Measurements from ENCODE around the gene PITPNM3.

Gene PITPNM3

GRCh38 chr17:6524520-6524919 is 31.8 kb downstream of the PITPNM3 start:
- peaks cover 15% of the 10 kb centered on the region for H3K4me1 ChIP-seq (ENCODE audit: control insufficient read depth, insufficient read depth, low read length)
- no peaks in the 10 kb centered on the region for H3K36me3 ChIP-seq (ENCODE audit: control insufficient read depth, insufficient read depth, low read length)
- no peaks in the 10 kb centered on the region for H3K27me3 ChIP-seq (ENCODE audit: control insufficient read depth, insufficient read depth, low read length)
- no peak overlapping the region for H3K27ac ChIP-seq (ENCODE audit: low read depth, low read length)
- no peak overlapping the region for H3K4me3 ChIP-seq (ENCODE audit: low read depth, low read length)
- no peaks in the 10 kb centered on the region for H3K9me3 ChIP-seq (ENCODE audit: control insufficient read depth, insufficient read depth, low read depth, low read length)
- H3K9ac ChIP-seq (ENCODE audit: low read length): no peak overlapping the region

GRCh38 chr17:6523809-6524355 is 32.5 kb downstream of the PITPNM3 start:
- no peak overlapping the region for H3K4me3 ChIP-seq (ENCODE audit: low read depth, low read length)
- no peak overlapping the region for H3K9ac ChIP-seq (ENCODE audit: low read length)
- H3K27ac ChIP-seq (ENCODE audit: low read depth, low read length): no peak overlapping the region
- H3K36me3 ChIP-seq (ENCODE audit: control insufficient read depth, insufficient read depth, low read length): no peaks in the 10 kb centered on the region
- H3K9me3 ChIP-seq (ENCODE audit: control insufficient read depth, insufficient read depth, low read depth, low read length): no peaks in the 10 kb centered on the region
- H3K4me1 ChIP-seq (ENCODE audit: control insufficient read depth, insufficient read depth, low read length): peaks cover 15% of the 10 kb centered on the region
- no peaks in the 10 kb centered on the region for H3K27me3 ChIP-seq (ENCODE audit: control insufficient read depth, insufficient read depth, low read length)

GRCh38 chr17:6523330-6523729 is 33.0 kb downstream of the PITPNM3 start:
- Histone ChIP-seq H3K27me3 (ENCODE audit: control insufficient read depth, insufficient read depth, low read length) (no peaks in the 10 kb centered on the region), H3K27ac (ENCODE audit: low read depth, low read length) (no peak overlapping the region), H3K4me1 (ENCODE audit: control insufficient read depth, insufficient read depth, low read length) (peaks cover 15% of the 10 kb centered on the region), H3K4me3 (ENCODE audit: low read depth, low read length) (no peak overlapping the region), H3K9me3 (ENCODE audit: control insufficient read depth, insufficient read depth, low read depth, low read length) (no peaks in the 10 kb centered on the region), H3K36me3 (ENCODE audit: control insufficient read depth, insufficient read depth, low read length) (no peaks in the 10 kb centered on the region), H3K9ac (ENCODE audit: low read length) (no peak overlapping the region)

GRCh38 chr17:6521586-6521985 is 34.8 kb downstream of the PITPNM3 start:
- Histone ChIP-seq H3K9me3 (ENCODE audit: control insufficient read depth, insufficient read depth, low read depth, low read length) (no peaks in the 10 kb centered on the region), H3K4me3 (ENCODE audit: low read depth, low read length) (no peak overlapping the region), H3K27ac (ENCODE audit: low read depth, low read length) (no peak overlapping the region), H3K36me3 (ENCODE audit: control insufficient read depth, insufficient read depth, low read length) (no peaks in the 10 kb centered on the region), H3K4me1 (ENCODE audit: control insufficient read depth, insufficient read depth, low read length) (peaks cover 15% of the 10 kb centered on the region), H3K9ac (ENCODE audit: low read length) (no peak overlapping the region), H3K27me3 (ENCODE audit: control insufficient read depth, insufficient read depth, low read length) (no peaks in the 10 kb centered on the region)

GRCh38 chr17:6517062-6517461 is 39.3 kb downstream of the PITPNM3 start:
- H3K36me3 ChIP-seq (ENCODE audit: control insufficient read depth, insufficient read depth, low read length): no peaks in the 10 kb centered on the region
- no peak overlapping the region for H3K4me3 ChIP-seq (ENCODE audit: low read depth, low read length)
- H3K27me3 ChIP-seq (ENCODE audit: control insufficient read depth, insufficient read depth, low read length): no peaks in the 10 kb centered on the region
- no peak overlapping the region for H3K27ac ChIP-seq (ENCODE audit: low read depth, low read length)
- H3K4me1 ChIP-seq (ENCODE audit: control insufficient read depth, insufficient read depth, low read length): no peaks in the 10 kb centered on the region
- no peak overlapping the region for H3K9ac ChIP-seq (ENCODE audit: low read length)
- H3K9me3 ChIP-seq (ENCODE audit: control insufficient read depth, insufficient read depth, low read depth, low read length): no peaks in the 10 kb centered on the region

GRCh38 chr17:6514371-6514770 is 42.0 kb downstream of the PITPNM3 start:
- no peaks in the 10 kb centered on the region for H3K9me3 ChIP-seq (ENCODE audit: control insufficient read depth, insufficient read depth, low read depth, low read length)
- no peaks in the 10 kb centered on the region for H3K27me3 ChIP-seq (ENCODE audit: control insufficient read depth, insufficient read depth, low read length)

GRCh38 chr17:6512552-6512951 is 43.8 kb downstream of the PITPNM3 start:
- Histone ChIP-seq H3K36me3 (ENCODE audit: control insufficient read depth, insufficient read depth, low read length) (no peaks in the 10 kb centered on the region), H3K4me3 (ENCODE audit: low read depth, low read length) (no peak overlapping the region)

More at GRCh38 chr17:6514371-6514770, 42.0 kb downstream of the PITPNM3 start:
- Histone ChIP-seq H3K27ac (ENCODE audit: low read depth, low read length) (no peak overlapping the region), H3K36me3 (ENCODE audit: control insufficient read depth, insufficient read depth, low read length) (no peaks in the 10 kb centered on the region), H3K9ac (ENCODE audit: low read length) (no peak overlapping the region), H3K4me3 (ENCODE audit: low read depth, low read length) (no peak overlapping the region), H3K4me1 (ENCODE audit: control insufficient read depth, insufficient read depth, low read length) (peaks cover 8% of the 10 kb centered on the region; the same call in 1 of the 2 replicates)

GRCh38 chr17:6510321-6510977 is 45.9 kb downstream of the PITPNM3 start:
- H3K9me3 ChIP-seq (ENCODE audit: control insufficient read depth, insufficient read depth, low read depth, low read length): no peaks in the 10 kb centered on the region
- no peaks in the 10 kb centered on the region for H3K36me3 ChIP-seq (ENCODE audit: control insufficient read depth, insufficient read depth, low read length)
- no peak overlapping the region for H3K4me3 ChIP-seq (ENCODE audit: low read depth, low read length)
- no peak overlapping the region for H3K27ac ChIP-seq (ENCODE audit: low read depth, low read length)
- peaks cover 20% of the 10 kb centered on the region; the same call in 1 of the 2 replicates for H3K4me1 ChIP-seq (ENCODE audit: control insufficient read depth, insufficient read depth, low read length)
- H3K27me3 ChIP-seq (ENCODE audit: control insufficient read depth, insufficient read depth, low read length): no peaks in the 10 kb centered on the region
- no peak overlapping the region for H3K9ac ChIP-seq (ENCODE audit: low read length)

More at GRCh38 chr17:6512552-6512951, 43.8 kb downstream of the PITPNM3 start:
- Histone ChIP-seq H3K27ac (ENCODE audit: low read depth, low read length) (no peak overlapping the region), H3K9ac (ENCODE audit: low read length) (no peak overlapping the region), H3K4me1 (ENCODE audit: control insufficient read depth, insufficient read depth, low read length) (peaks cover 20% of the 10 kb centered on the region; the same call in 1 of the 2 replicates), H3K27me3 (ENCODE audit: control insufficient read depth, insufficient read depth, low read length) (no peaks in the 10 kb centered on the region), H3K9me3 (ENCODE audit: control insufficient read depth, insufficient read depth, low read depth, low read length) (no peaks in the 10 kb centered on the region)

GRCh38 chr17:6509921-6510320 is 46.4 kb downstream of the PITPNM3 start:
- H3K36me3 ChIP-seq (ENCODE audit: control insufficient read depth, insufficient read depth, low read length): no peaks in the 10 kb centered on the region
- peaks cover 20% of the 10 kb centered on the region; the same call in 1 of the 2 replicates for H3K4me1 ChIP-seq (ENCODE audit: control insufficient read depth, insufficient read depth, low read length)
- no peaks in the 10 kb centered on the region for H3K9me3 ChIP-seq (ENCODE audit: control insufficient read depth, insufficient read depth, low read depth, low read length)
- H3K27ac ChIP-seq (ENCODE audit: low read depth, low read length): no peak overlapping the region
- no peaks in the 10 kb centered on the region for H3K27me3 ChIP-seq (ENCODE audit: control insufficient read depth, insufficient read depth, low read length)
- no peak overlapping the region for H3K4me3 ChIP-seq (ENCODE audit: low read depth, low read length)
- no peak overlapping the region for H3K9ac ChIP-seq (ENCODE audit: low read length)

- Histone ChIP-seq H3K4me1 (ENCODE audit: control insufficient read depth, insufficient read depth, low read length) (peaks cover 20% of the 10 kb centered on the region; the same call in 1 of the 2 replicates), H3K9me3 (ENCODE audit: control insufficient read depth, insufficient read depth, low read depth, low read length) (no peaks in the 10 kb centered on the region), H3K27me3 (ENCODE audit: control insufficient read depth, insufficient read depth, low read length) (no peaks in the 10 kb centered on the region), H3K27ac (ENCODE audit: low read depth, low read length) (no peak overlapping the region), H3K4me3 (ENCODE audit: low read depth, low read length) (no peak overlapping the region), H3K9ac (ENCODE audit: low read length) (no peak overlapping the region), H3K36me3 (ENCODE audit: control insufficient read depth, insufficient read depth, low read length) (no peaks in the 10 kb centered on the region)
Observed at GRCh38 chr17:6509031-6509771, 47.2 kb downstream of the PITPNM3 start.

GRCh38 chr17:6508519-6509030 is 47.8 kb downstream of the PITPNM3 start:
- H3K4me3 ChIP-seq (ENCODE audit: low read depth, low read length): no peak overlapping the region
- no peaks in the 10 kb centered on the region for H3K9me3 ChIP-seq (ENCODE audit: control insufficient read depth, insufficient read depth, low read depth, low read length)
- H3K36me3 ChIP-seq (ENCODE audit: control insufficient read depth, insufficient read depth, low read length): no peaks in the 10 kb centered on the region
- H3K27me3 ChIP-seq (ENCODE audit: control insufficient read depth, insufficient read depth, low read length): no peaks in the 10 kb centered on the region
- no peak overlapping the region for H3K9ac ChIP-seq (ENCODE audit: low read length)
- peaks cover 20% of the 10 kb centered on the region; the same call in 1 of the 2 replicates for H3K4me1 ChIP-seq (ENCODE audit: control insufficient read depth, insufficient read depth, low read length)
- H3K27ac ChIP-seq (ENCODE audit: low read depth, low read length): no peak overlapping the region
